ENCODE results near the gene ZSWIM1. TPM values are rescaled to one million over a fixed set of nuclear protein-coding genes. Genes with fewer than 3 reads are reported as not detected.

Gene ZSWIM1
- total and polyA plus RNA-seq, 2 of the 13 experiments (the other 11 are each of a cell fraction or from before 2014, with no cell fraction given): 9.5 to 11.7 TPM

- TF ChIP-seq ZBTB40 (IDR thresholded peaks at IDR 0.05) (no peak), ZBTB40 (CRISPR knock-in tag; IDR thresholded peaks at IDR 0.05) (no peak), ZNF567 (CRISPR knock-in tag; IDR thresholded peaks at IDR 0.05; ENCODE audit: borderline replicate concordance) (no peak), PHF21A (CRISPR knock-in tag; IDR thresholded peaks at IDR 0.05) (no peak), NFIB (CRISPR knock-in tag; IDR thresholded peaks at IDR 0.05; ENCODE audit: borderline replicate concordance) (no peak), ZFP41 (CRISPR knock-in tag; IDR thresholded peaks at IDR 0.05; ENCODE audit: borderline replicate concordance) (no peak; the same call in 1 of the 2 replicates), SALL1 (CRISPR knock-in tag; IDR thresholded peaks at IDR 0.05) (peak; percentile 67), NAIF1 (CRISPR knock-in tag; IDR thresholded peaks at IDR 0.05; ENCODE audit: borderline replicate concordance) (no peak), WIZ (CRISPR knock-in tag; IDR thresholded peaks at IDR 0.05) (no peak), CCAR2 (optimal IDR thresholded peaks at IDR 0.05; ENCODE audit: low read depth, low read length) (no peak), ZNF772 (CRISPR knock-in tag; IDR thresholded peaks at IDR 0.05) (0 out of 2 replicates have a peak, but pooled peaks have one; percentile 27), ERF (CRISPR knock-in tag; IDR thresholded peaks at IDR 0.05) (no peak), ARID2 (CRISPR knock-in tag; IDR thresholded peaks at IDR 0.05; ENCODE audit: borderline replicate concordance) (peak; percentile 58; the same call in 1 of the 2 replicates), SRF (IDR thresholded peaks at IDR 0.05; ENCODE audit: low read depth, low read length) (no peak), SCMH1 (CRISPR knock-in tag; IDR thresholded peaks at IDR 0.05; ENCODE audit: borderline replicate concordance) (no peak), ZNF232 (CRISPR knock-in tag; IDR thresholded peaks at IDR 0.05; ENCODE audit: borderline replicate concordance) (no peak), ZNF136 (CRISPR knock-in tag; IDR thresholded peaks at IDR 0.05; ENCODE audit: low read depth) (no peak), ZNF83 (CRISPR knock-in tag; IDR thresholded peaks at IDR 0.05; ENCODE audit: borderline replicate concordance) (no peak), AGO1 (IDR thresholded peaks at IDR 0.05; ENCODE audit: low read depth, low read length, poor library complexity, severe bottlenecking) (peak; percentile 77)
Observed at GRCh38 chr20:45911486-45912343, 30.7 kb downstream of the ZSWIM1 start, which contains the start of gene PLTP (continued).
